HepG2 (cell line): ENCODE measurements around the gene TFDP1.

Experiments
- CAMTA2 ChIP-seq: sonication (generic); formaldehyde crosslinking; IDR thresholded peaks from 2 replicates; pipeline ENCODE4 v1.4.0; 2020; ENCODE audit warnings: mild to moderate bottlenecking, missing genetic modification reagents, borderline replicate concordance
- CBFB ChIP-seq: sonication (generic); formaldehyde crosslinking; IDR thresholded peaks from 2 replicates; pipeline ENCODE4 v1.4.0; 2020; ENCODE audit warnings: missing genetic modification reagents
- CREB1 ChIP-seq, 2 experiments: fragments of 450-650 bp in 1 of 2; IDR thresholded peaks; 2 replicates each; pipeline ENCODE4 v1.6.1; 2016 to 2017; ENCODE audit warnings: control low read depth in 1 of 2, mild to moderate bottlenecking in 1 of 2, missing compliant biosample characterization in 1 of 2, missing genetic modification characterization in 1 of 2
- CREM ChIP-seq, 2 experiments: sonication (generic) in 1 of 2; formaldehyde crosslinking in 1 of 2; IDR thresholded peaks; 2 replicates each; pipeline versions ENCODE4 v1.4.0 to v1.6.1; 2016 to 2020; ENCODE audit warnings: antibody characterized with exemption in 1 of 2, mild to moderate bottlenecking in 1 of 2, missing genetic modification reagents in 1 of 2
- CTCF ChIP-seq: sonication (generic); formaldehyde crosslinking; IDR thresholded peaks from 2 replicates; pipeline ENCODE4 v1.5.0; 2020; ENCODE audit warnings: mild to moderate bottlenecking, missing genetic modification reagents, moderate library complexity
- HIVEP1 ChIP-seq: sonication (generic); formaldehyde crosslinking; IDR thresholded peaks from 2 replicates; pipeline ENCODE4 v1.4.0; 2020; ENCODE audit warnings: mild to moderate bottlenecking, missing genetic modification reagents
- JUN ChIP-seq: sonication (generic); formaldehyde crosslinking; IDR thresholded peaks from 2 replicates; pipeline ENCODE4 v1.4.0; 2020; ENCODE audit warnings: mild to moderate bottlenecking, missing genetic modification reagents
- KLF13 ChIP-seq: sonication (generic); formaldehyde crosslinking; IDR thresholded peaks from 2 replicates; pipeline ENCODE4 v1.4.0; 2020; ENCODE audit warnings: mild to moderate bottlenecking, missing genetic modification reagents
- MAFK ChIP-seq, 2 experiments: IDR thresholded peaks in 1 of 2; conservative IDR thresholded peaks in 1 of 2; 2 replicates each; pipeline ENCODE4 v1.6.1; 2011; ENCODE audit warnings: improper control_type of control experiment in 2 of 2, low read length in 2 of 2
- PHF8 ChIP-seq: sonication (generic); formaldehyde crosslinking; IDR thresholded peaks from 2 replicates; pipeline ENCODE4 v1.5.0; 2020; ENCODE audit warnings: missing genetic modification reagents

GRCh38 chr13:113667771-113668490 lies 83.4 kb downstream of the TFDP1 start:
- TF ChIP-seq CTCF (CRISPR knock-in tag), result no peak
- no peak for TF ChIP-seq CAMTA2
- TF ChIP-seq KLF13 (CRISPR knock-in tag), result no peak
- TF ChIP-seq CREB1 (IDR thresholded peaks at IDR 0.05), result no peak
- no peak for TF ChIP-seq CREB1 (CRISPR knock-in tag; IDR thresholded peaks at IDR 0.05)
- TF ChIP-seq MAFK (conservative IDR thresholded peaks at IDR 0.05 in 1 of 2, IDR thresholded peaks at IDR 0.05 in 1 of 2; ENCODE audit: low read length in 2 of 2), result no peak
- TF ChIP-seq CBFB (CRISPR knock-in tag), result no peak
- no peak for TF ChIP-seq HIVEP1 (CRISPR knock-in tag)
- TF ChIP-seq CREM (IDR thresholded peaks at IDR 0.05), result no peak
- TF ChIP-seq CREM (CRISPR knock-in tag; IDR thresholded peaks at IDR 0.05), result no peak
- no peak for TF ChIP-seq PHF8
- TF ChIP-seq JUN (CRISPR knock-in tag), result no peak
